C4-2B (cell line): Measurements from ENCODE around the gene PDE4C.

Experiments used
- CTCF ChIP-seq: fragments of 450-650 bp; conservative IDR thresholded peaks from 2 replicates; pipeline ENCODE4 v1.5.1; 2017; ENCODE audit warnings: mild to moderate bottlenecking
- ZFX ChIP-seq: fragments of 450-650 bp; IDR thresholded peaks from 2 replicates; pipeline ENCODE4 v1.6.1; 2017

- TF ChIP-seq CTCF (no peak), ZFX (no peak)
These were observed 49.6 kb downstream of the PDE4C start for GRCh38 chr19:18176367-18177310.
